Measurements from ENCODE around the gene SLC2A4. TPM values are rescaled to one million over a fixed set of nuclear protein-coding genes. Genes with fewer than 3 reads are reported as not detected.

The SLC2A4 gene
- polyA plus RNA-seq, 3 donors: not detected

GRCh38 chr17:7238420-7239090 is 43.0 kb upstream of the SLC2A4 start:
- peaks cover 59% of the 10 kb centered on the region for H3K4me1 Mint-ChIP-seq
- H3K27ac Mint-ChIP-seq: peak overlapping the region; percentile 86 to 100 (median 95)
- H3K9me3 Mint-ChIP-seq: peaks cover 0 to 4% (median 0%) of the 10 kb centered on the region in 7 donors
- peaks cover 68% of the 10 kb centered on the region for H3K79me2 ChIP-seq (ENCODE audit: insufficient read depth, low read length)
- H3K36me3 ChIP-seq (replicated peaks in 1 of 2; ENCODE audit: control insufficient read depth in 1 of 2, insufficient read depth in 2 of 2, low read length in 2 of 2): peaks cover 21 to 26% of the 10 kb centered on the region in 2 donors
- H3K9ac ChIP-seq (ENCODE audit: insufficient read depth, low read length, poor library complexity, severe bottlenecking): peak overlapping the region; percentile 86
- DNase-seq: peak in 1 of 3 donors; percentile 29
- peak overlapping the region; percentile 64 to 79 for H3K27ac ChIP-seq (ENCODE audit: low read depth in 1 of 2, low read length in 2 of 2)
- H2AFZ ChIP-seq (ENCODE audit: insufficient read depth, low read depth, low read length, poor library complexity, severe bottlenecking): peak overlapping the region; percentile 40
- H3K36me3 Mint-ChIP-seq: peaks cover 36 to 49% of the 10 kb centered on the region in 2 donors
- H3K4me3 Mint-ChIP-seq: peak overlapping the region; percentile 96 to 98
- H3K4me3 ChIP-seq (replicated peaks in 1 of 3; ENCODE audit: low read depth in 2 of 3, low read length in 3 of 3): peak overlapping the region; percentile 65 to 100 (median 98)
- TF ChIP-seq, protein P1, sequence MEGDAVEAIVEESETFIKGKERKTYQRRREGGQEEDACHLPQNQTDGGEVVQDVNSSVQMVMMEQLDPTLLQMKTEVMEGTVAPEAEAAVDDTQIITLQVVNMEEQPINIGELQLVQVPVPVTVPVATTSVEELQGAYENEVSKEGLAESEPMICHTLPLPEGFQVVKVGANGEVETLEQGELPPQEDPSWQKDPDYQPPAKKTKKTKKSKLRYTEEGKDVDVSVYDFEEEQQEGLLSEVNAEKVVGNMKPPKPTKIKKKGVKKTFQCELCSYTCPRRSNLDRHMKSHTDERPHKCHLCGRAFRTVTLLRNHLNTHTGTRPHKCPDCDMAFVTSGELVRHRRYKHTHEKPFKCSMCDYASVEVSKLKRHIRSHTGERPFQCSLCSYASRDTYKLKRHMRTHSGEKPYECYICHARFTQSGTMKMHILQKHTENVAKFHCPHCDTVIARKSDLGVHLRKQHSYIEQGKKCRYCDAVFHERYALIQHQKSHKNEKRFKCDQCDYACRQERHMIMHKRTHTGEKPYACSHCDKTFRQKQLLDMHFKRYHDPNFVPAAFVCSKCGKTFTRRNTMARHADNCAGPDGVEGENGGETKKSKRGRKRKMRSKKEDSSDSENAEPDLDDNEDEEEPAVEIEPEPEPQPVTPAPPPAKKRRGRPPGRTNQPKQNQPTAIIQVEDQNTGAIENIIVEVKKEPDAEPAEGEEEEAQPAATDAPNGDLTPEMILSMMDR (IDR thresholded peaks at IDR 0.05): no peak
- WGBS (ENCODE audit: insufficient coverage): under 1% methylated on average over 21 of the region's 39 CpGs
- H3K4me2 ChIP-seq (replicated peaks; ENCODE audit: extremely low read depth, low read length, poor library complexity, severe bottlenecking): peak overlapping the region; percentile 100
- H3K27me3 Mint-ChIP-seq (ENCODE audit: low read depth in 3 of 3): peaks cover 0 to 5% (median 0%) of the 10 kb centered on the region in 3 donors
- H3K4me1 ChIP-seq (ENCODE audit: control insufficient read depth in 1 of 2, insufficient read depth in 2 of 2, low read length in 2 of 2): peaks cover 57 to 68% of the 10 kb centered on the region in 2 donors
- no peaks in the 10 kb centered on the region for H3K27me3 ChIP-seq (ENCODE audit: control insufficient read depth in 2 of 2, insufficient read depth in 2 of 2, low read length in 2 of 2)
- no peaks in the 10 kb centered on the region for H3K9me3 ChIP-seq (replicated peaks in 1 of 2; ENCODE audit: control insufficient read depth in 1 of 2, insufficient read depth in 1 of 2, low read length in 2 of 2)
- intact Hi-C loops (cut with micrococcal nuclease): loop anchor here (5.0 to 10.0 kb wide), 2 partner anchors 69 to 246 kb away; partner anchors contain the start of genes EIF5A (in 2 of the 2), POLR2A (in 1 of the 2) and SLC35G6 (in 1 of the 2)
- peaks cover 42% of the 10 kb centered on the region for H4K20me1 ChIP-seq (ENCODE audit: insufficient read depth, low read length)

- H4K20me1 ChIP-seq (ENCODE audit: insufficient read depth, low read length): peaks cover 42% of the 10 kb centered on the region
- under 1% methylated on average over 49 of the region's 72 CpGs for WGBS (ENCODE audit: insufficient coverage)
- Mint-ChIP-seq H3K4me1 (peaks cover 57% of the 10 kb centered on the region), H3K27me3 (ENCODE audit: low read depth in 3 of 3) (peaks cover 0 to 5% (median 0%) of the 10 kb centered on the region in 3 donors), H3K4me3 (peak within 1 kb of the TSS; percentile 98 to 99), H3K9me3 (peaks cover 0 to 4% (median 0%) of the 10 kb centered on the region in 7 donors), H3K27ac (peak within 1 kb of the TSS; percentile 99 to 100 (median 100)), H3K36me3 (peaks cover 37 to 56% of the 10 kb centered on the region in 2 donors)
- H2AFZ ChIP-seq (ENCODE audit: insufficient read depth, low read depth, low read length, poor library complexity, severe bottlenecking): peak within 1 kb of the TSS; percentile 40
- no peaks in the 10 kb centered on the region for H3K27me3 ChIP-seq (ENCODE audit: control insufficient read depth in 2 of 2, insufficient read depth in 2 of 2, low read length in 2 of 2)
- H3K27ac ChIP-seq (ENCODE audit: low read depth in 1 of 2, low read length in 2 of 2): peak within 1 kb of the TSS; percentile 64 to 100
- H3K36me3 ChIP-seq (replicated peaks in 1 of 2; ENCODE audit: control insufficient read depth in 1 of 2, insufficient read depth in 2 of 2, low read length in 2 of 2): peaks cover 28 to 31% of the 10 kb centered on the region in 2 donors
- peak within 1 kb of the TSS; percentile 100 for H3K9ac ChIP-seq (ENCODE audit: insufficient read depth, low read length, poor library complexity, severe bottlenecking)
- H3K9me3 ChIP-seq (replicated peaks in 1 of 2; ENCODE audit: control insufficient read depth in 1 of 2, insufficient read depth in 1 of 2, low read length in 2 of 2): no peaks in the 10 kb centered on the region
- peaks cover 54 to 64% of the 10 kb centered on the region in 2 donors for H3K4me1 ChIP-seq (ENCODE audit: control insufficient read depth in 1 of 2, insufficient read depth in 2 of 2, low read length in 2 of 2)
- H3K4me2 ChIP-seq (replicated peaks; ENCODE audit: extremely low read depth, low read length, poor library complexity, severe bottlenecking): peak within 1 kb of the TSS; percentile 100
- intact Hi-C loops (cut with micrococcal nuclease): loop anchor here (5.0 to 10.0 kb wide), 2 partner anchors 68 to 245 kb away; partner anchors contain the start of genes EIF5A (in 2 of the 2), POLR2A (in 1 of the 2) and SLC35G6 (in 1 of the 2)
- H3K79me2 ChIP-seq (ENCODE audit: insufficient read depth, low read length): peaks cover 63% of the 10 kb centered on the region
- TF ChIP-seq, protein P1 (IDR thresholded peaks at IDR 0.05): no peak
- DNase-seq: peak; percentile 98 to 99 (median 99)
- peak within 1 kb of the TSS; percentile 95 to 100 (median 98) for H3K4me3 ChIP-seq (replicated peaks in 1 of 3; ENCODE audit: low read depth in 2 of 3, low read length in 3 of 3)
These were observed 42.2 kb upstream of the SLC2A4 start, which contains the start of gene PHF23 for GRCh38 chr17:7239091-7240027. TSS of gene PHF23 (minus strand) at chr17:7239457. CDS start at chr17:7239279, 178 bp downstream.
